GM06990 (cell line): ENCODE data around the gene PIK3IP1.

Experiments used
- DNase-seq: peaks from one replicate; pipeline ENCODE4 v3.0.0-alpha.2; 2011; ENCODE audit not compliant: insufficient read length; ENCODE audit errors: extremely low read depth
- H3K27me3 ChIP-seq: replicated peaks from 2 replicates; pipeline ENCODE4 v1.6.0; 2011; ENCODE audit warnings: low read length; ENCODE audit not compliant: control insufficient read depth, insufficient read depth
- H3K36me3 ChIP-seq: 2 replicates; pipeline ENCODE4 v1.5.1; 2011; ENCODE audit warnings: low read length; ENCODE audit not compliant: control insufficient read depth, insufficient read depth
- H3K4me3 ChIP-seq: replicated peaks from 2 replicates; pipeline ENCODE4 v1.5.1; 2011; ENCODE audit warnings: low read depth, mild to moderate bottlenecking, control low read depth, low read length
- TF ChIP-seq, protein P1 (sequence below): IDR thresholded peaks from 2 replicates; pipeline ENCODE4 v1.5.1; 2011; ENCODE audit warnings: low read length, control low read depth, mild to moderate bottlenecking, inconsistent platforms; ENCODE audit not compliant: insufficient read depth, poor library complexity, severe bottlenecking

Gene PIK3IP1

DNA sequence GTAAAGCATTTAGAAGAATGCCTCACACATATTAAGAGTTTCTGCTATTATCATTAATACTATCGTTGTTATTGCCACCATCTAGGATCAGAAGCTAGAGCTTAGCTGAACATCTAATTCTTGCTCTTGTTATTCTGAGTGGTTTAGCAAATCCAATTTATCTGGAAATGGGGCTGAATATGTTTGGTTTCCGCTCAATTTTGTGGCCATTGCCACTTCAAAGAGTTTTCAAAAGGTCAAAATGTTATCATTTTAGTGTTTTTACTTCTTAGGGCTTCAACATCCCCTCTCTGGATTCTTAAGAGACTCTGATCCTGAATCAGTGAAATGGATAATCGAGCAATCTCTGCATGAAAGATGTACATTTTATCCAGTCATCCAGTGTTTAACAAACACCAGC, 10.2 kb upstream of the PIK3IP1 start:
- Histone ChIP-seq H3K4me3 (no peak overlapping the region), H3K27me3 (no peaks in the 10 kb centered on the region), H3K36me3 (no peaks in the 10 kb centered on the region)
- TF ChIP-seq, protein P1, sequence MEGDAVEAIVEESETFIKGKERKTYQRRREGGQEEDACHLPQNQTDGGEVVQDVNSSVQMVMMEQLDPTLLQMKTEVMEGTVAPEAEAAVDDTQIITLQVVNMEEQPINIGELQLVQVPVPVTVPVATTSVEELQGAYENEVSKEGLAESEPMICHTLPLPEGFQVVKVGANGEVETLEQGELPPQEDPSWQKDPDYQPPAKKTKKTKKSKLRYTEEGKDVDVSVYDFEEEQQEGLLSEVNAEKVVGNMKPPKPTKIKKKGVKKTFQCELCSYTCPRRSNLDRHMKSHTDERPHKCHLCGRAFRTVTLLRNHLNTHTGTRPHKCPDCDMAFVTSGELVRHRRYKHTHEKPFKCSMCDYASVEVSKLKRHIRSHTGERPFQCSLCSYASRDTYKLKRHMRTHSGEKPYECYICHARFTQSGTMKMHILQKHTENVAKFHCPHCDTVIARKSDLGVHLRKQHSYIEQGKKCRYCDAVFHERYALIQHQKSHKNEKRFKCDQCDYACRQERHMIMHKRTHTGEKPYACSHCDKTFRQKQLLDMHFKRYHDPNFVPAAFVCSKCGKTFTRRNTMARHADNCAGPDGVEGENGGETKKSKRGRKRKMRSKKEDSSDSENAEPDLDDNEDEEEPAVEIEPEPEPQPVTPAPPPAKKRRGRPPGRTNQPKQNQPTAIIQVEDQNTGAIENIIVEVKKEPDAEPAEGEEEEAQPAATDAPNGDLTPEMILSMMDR = no peak
- no peak for DNase-seq

DNA sequence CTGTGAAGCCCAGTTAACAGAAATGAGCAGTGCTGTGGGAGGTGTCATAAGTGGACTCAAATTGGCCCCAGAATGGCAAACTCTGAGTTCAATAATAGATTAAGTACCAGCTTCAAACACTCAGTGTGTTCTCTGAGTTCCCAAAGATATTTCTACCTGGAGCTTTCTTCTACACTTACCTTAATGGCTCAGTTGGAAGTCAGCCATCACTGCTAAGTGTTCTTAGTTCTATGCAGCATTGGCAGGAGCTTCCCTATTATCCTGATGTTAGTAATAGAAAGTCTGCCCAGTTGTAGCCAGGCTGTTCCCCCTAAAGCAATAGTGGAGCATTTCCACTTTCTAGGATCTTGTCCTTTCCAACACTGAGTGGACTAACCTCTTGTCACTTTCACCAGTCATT, 9.7 kb upstream of the PIK3IP1 start:
- H3K27me3 ChIP-seq = no peaks in the 10 kb centered on the region
- H3K4me3 ChIP-seq = no peak overlapping the region
- H3K36me3 ChIP-seq = no peaks in the 10 kb centered on the region
- no peak for DNase-seq
- TF ChIP-seq, protein P1 = no peak

GRCh38 chr22:31300896-31301295, 8.6 kb upstream of the PIK3IP1 start:
- Histone ChIP-seq H3K27me3 (no peaks in the 10 kb centered on the region), H3K4me3 (no peak overlapping the region), H3K36me3 (no peaks in the 10 kb centered on the region)
- TF ChIP-seq, protein P1 = no peak
- no peak for DNase-seq

GRCh38 chr22:31295831-31296657, 3.8 kb upstream of the PIK3IP1 start:
- Histone ChIP-seq H3K4me3 (no peak overlapping the region; the same call in 1 of the 2 replicates), H3K27me3 (no peaks in the 10 kb centered on the region), H3K36me3 (no peaks in the 10 kb centered on the region)
- TF ChIP-seq, protein P1 = no peak
- no peak for DNase-seq

DNA sequence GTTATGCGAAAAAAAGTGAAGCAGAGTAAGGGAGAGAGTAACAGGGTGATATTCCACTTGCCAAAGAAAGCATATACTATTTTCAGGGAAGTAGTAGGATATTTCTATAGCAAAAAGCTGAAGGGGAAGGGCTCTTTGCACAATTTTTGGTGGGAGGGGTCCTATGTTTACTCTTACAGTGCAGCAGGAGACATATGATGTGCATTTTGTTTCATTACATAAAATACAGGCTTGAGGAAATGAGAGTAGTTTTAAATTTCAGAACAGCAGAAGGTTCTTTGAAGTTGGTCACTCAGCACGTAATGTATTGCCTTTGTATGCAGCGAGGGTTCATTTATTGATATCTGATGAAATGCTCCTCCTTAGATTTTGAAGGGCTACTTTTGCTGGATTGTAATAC, 3.1 kb upstream of the PIK3IP1 start:
- TF ChIP-seq, protein P1 = no peak
- H3K36me3 ChIP-seq = no peaks in the 10 kb centered on the region
- no peak overlapping the region for H3K4me3 ChIP-seq
- DNase-seq = no peak
- H3K27me3 ChIP-seq = no peaks in the 10 kb centered on the region
